OCI-LY7 (cell line): ENCODE measurements around the gene RASSF5. TPM values are rescaled to one million over a fixed set of nuclear protein-coding genes. Genes with fewer than 3 reads are reported as not detected.

Experiments used
- BruUV-seq: library from RNA; stranded (reverse); fragments of 400-500 nt; replicated peaks from 2 replicates; lab custom pipeline; 2021; lab: Mats Ljungman, UMichigan
- CTCF ChIA-PET: fragments of 300-600 bp; sonication (Branson Sonifier 250); formaldehyde crosslinking; loops from one replicate; lab custom pipeline; 2022; ENCODE audit warnings: antibody characterized with exemption; ENCODE audit not compliant: unreplicated experiment; lab: Charles Lee
- POLR2A ChIA-PET: fragments of 300-600 bp; sonication (Branson Sonifier 250); formaldehyde crosslinking; loops from one replicate; lab custom pipeline; 2022; ENCODE audit warnings: antibody characterized with exemption; lab: Charles Lee
- DNase-seq: peaks from one replicate; pipeline ENCODE4 v3.0.0-alpha.2; 2015; ENCODE audit warnings: low spot score
- H2AFZ ChIP-seq: fragments of 200-600 bp; sonication (generic), shearing (Covaris generic); 2 replicates; pipeline ENCODE4 v1.6.1; 2014; ENCODE audit warnings: mild to moderate bottlenecking, antibody characterized with exemption, low read length, moderate library complexity
- H3K27ac ChIP-seq: fragments of 200-600 bp; sonication (generic); 2 replicates; pipeline ENCODE4 v1.5.1; 2014; ENCODE audit warnings: mixed run types, low read depth, mild to moderate bottlenecking, moderate library complexity, low read length, inconsistent platforms; ENCODE audit not compliant: poor library complexity, severe bottlenecking
- H3K36me3 ChIP-seq: fragments of 200-600 bp; sonication (generic); 2 replicates; pipeline ENCODE4 v1.6.1; 2014; ENCODE audit warnings: mild to moderate bottlenecking, antibody characterized with exemption, low read length, moderate library complexity, mixed read lengths; ENCODE audit not compliant: insufficient read depth
- H3K4me1 ChIP-seq: fragments of 200-600 bp; sonication (generic); 2 replicates; pipeline ENCODE4 v1.5.1; 2014; ENCODE audit warnings: mild to moderate bottlenecking, low read length; ENCODE audit not compliant: insufficient read depth, poor library complexity, severe bottlenecking
- H3K4me2 ChIP-seq: fragments of 200-600 bp; sonication (generic); 2 replicates; pipeline ENCODE4 v1.6.1; 2014; ENCODE audit warnings: mild to moderate bottlenecking, low read length
- H3K4me3 ChIP-seq: fragments of 200-600 bp; sonication (generic); 2 replicates; pipeline ENCODE4 v1.5.1; 2014; ENCODE audit warnings: mild to moderate bottlenecking, low read depth, low read length; ENCODE audit not compliant: poor library complexity, severe bottlenecking
- H3K79me2 ChIP-seq: fragments of 200-600 bp; sonication (generic); 2 replicates; pipeline ENCODE4 v1.6.1; 2016; ENCODE audit warnings: low read depth, mild to moderate bottlenecking, low read length, moderate library complexity, mixed read lengths; ENCODE audit not compliant: insufficient read depth
- H3K9me2 ChIP-seq: fragments of 200-600 bp; sonication (generic); 2 replicates; pipeline ENCODE4 v1.6.1; 2016; ENCODE audit warnings: mild to moderate bottlenecking, low read length, mixed read lengths; ENCODE audit not compliant: insufficient read depth
- H3K9me3 ChIP-seq: fragments of 200-600 bp; sonication (generic); 2 replicates; pipeline ENCODE4 v1.6.1; 2014; ENCODE audit warnings: mild to moderate bottlenecking, mixed run types, low read length, mixed read lengths
- H4K20me1 ChIP-seq: fragments of 200-600 bp; sonication (generic); 2 replicates; pipeline ENCODE4 v1.6.1; 2014; ENCODE audit warnings: mild to moderate bottlenecking, antibody characterized with exemption, low read length, moderate library complexity, mixed read lengths; ENCODE audit not compliant: insufficient read depth
- CTCF ChIP-seq: fragments of 200-600 bp; sonication (generic); conservative IDR thresholded peaks from 2 replicates; pipeline ENCODE4 v1.5.1; 2014; ENCODE audit warnings: mild to moderate bottlenecking, antibody characterized with exemption, low read length, moderate library complexity, mixed read lengths
- EZH2phosphoT487 ChIP-seq: fragments of 200-600 bp; sonication (generic); IDR thresholded peaks from 2 replicates; pipeline ENCODE4 v1.6.1; 2018; ENCODE audit warnings: low read depth, borderline replicate concordance, mild to moderate bottlenecking, mixed run types, antibody characterized with exemption, low read length, moderate library complexity, mixed read lengths
- intact Hi-C: fragments of 100-400 bp; cut with micrococcal nuclease; formaldehyde crosslinking; loops from one replicate; pipeline ENCODE4 v1.10.0; 2022; ENCODE audit not compliant: unreplicated experiment
- total RNA-seq, 2 experiments: library from RNA; depleted of rRNA in 1 of 2; stranded (reverse); fragments of >200 nt in 1 of 2; shearing (Covaris generic) in 1 of 2; gene quantifications; 2 replicates each; pipeline ENCODE4 v1.2.3, GENCODE V29; 2014 to 2022

Gene RASSF5
- total RNA-seq, 2 experiments from 2014 or later: 19.8 to 25.7 TPM

DNA sequence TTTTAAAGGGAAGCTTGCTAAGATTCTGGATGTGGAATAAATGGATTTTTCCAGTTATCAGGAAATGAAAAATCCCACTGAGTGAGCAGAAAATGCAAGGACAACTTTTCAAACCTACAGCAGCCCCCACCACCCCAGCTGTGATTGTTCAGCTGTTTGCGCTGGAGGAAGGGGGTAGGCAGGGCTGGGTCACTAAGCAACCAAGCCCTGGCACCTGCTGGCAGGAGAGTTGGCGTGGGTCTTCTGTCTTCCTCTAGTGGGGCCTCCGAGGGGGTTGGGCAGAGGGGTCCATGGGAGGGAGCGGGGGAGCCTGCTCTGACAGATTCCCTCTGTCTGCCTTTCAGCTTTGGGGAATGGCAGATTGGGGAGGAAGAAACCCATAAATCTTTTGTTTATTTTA lies 59.7 kb downstream of the RASSF5 start:
- no peak overlapping the region for H2AFZ ChIP-seq
- H3K79me2 ChIP-seq: no peaks in the 10 kb centered on the region
- ChIA-PET POLR2A (interaction anchor here (0.7 to 1.5 kb wide), 3 partner anchors 11 to 53 kb away, joined by 3 to 6 read pairs (median 6); no protein-coding TSS in a partner anchor), CTCF (no interaction called here)
- H3K27ac ChIP-seq: no peak overlapping the region
- intact Hi-C loops: no loop called here
- no peak for DNase-seq
- no peak overlapping the region for H3K4me2 ChIP-seq
- H3K4me1 ChIP-seq: peaks cover 21% of the 10 kb centered on the region
- no TSS peak for BruUV-seq
- H3K4me3 ChIP-seq: no peak overlapping the region
- H3K9me3 ChIP-seq: no peaks in the 10 kb centered on the region
- no peaks in the 10 kb centered on the region for H3K9me2 ChIP-seq
- H4K20me1 ChIP-seq: no peaks in the 10 kb centered on the region
- peaks cover 3% of the 10 kb centered on the region; the same call in 1 of the 2 replicates for H3K36me3 ChIP-seq
- TF ChIP-seq CTCF: no peak
- no peak for TF ChIP-seq EZH2phosphoT487

GRCh38 chr1:206568256-206568655 lies 60.9 kb downstream of the RASSF5 start:
- TF ChIP-seq CTCF (no peak), EZH2phosphoT487 (no peak)
- intact Hi-C loops: no loop called here
- no peaks in the 10 kb centered on the region for H3K9me2 ChIP-seq
- H3K9me3 ChIP-seq: no peaks in the 10 kb centered on the region
- no peak overlapping the region for H3K27ac ChIP-seq
- no TSS peak for BruUV-seq
- H3K4me1 ChIP-seq: peaks cover 8% of the 10 kb centered on the region
- H2AFZ ChIP-seq: no peak overlapping the region
- POLR2A ChIA-PET: interaction anchor here (1.1 to 2.1 kb wide), 2 partner anchors 12 to 14 kb away, joined by 3 to 7 read pairs; no protein-coding TSS in a partner anchor
- CTCF ChIA-PET: no interaction called here
- H3K79me2 ChIP-seq: no peaks in the 10 kb centered on the region
- H4K20me1 ChIP-seq: no peaks in the 10 kb centered on the region
- H3K4me2 ChIP-seq: no peak overlapping the region
- H3K36me3 ChIP-seq: no peaks in the 10 kb centered on the region
- DNase-seq: no peak
- no peak overlapping the region for H3K4me3 ChIP-seq

DNA sequence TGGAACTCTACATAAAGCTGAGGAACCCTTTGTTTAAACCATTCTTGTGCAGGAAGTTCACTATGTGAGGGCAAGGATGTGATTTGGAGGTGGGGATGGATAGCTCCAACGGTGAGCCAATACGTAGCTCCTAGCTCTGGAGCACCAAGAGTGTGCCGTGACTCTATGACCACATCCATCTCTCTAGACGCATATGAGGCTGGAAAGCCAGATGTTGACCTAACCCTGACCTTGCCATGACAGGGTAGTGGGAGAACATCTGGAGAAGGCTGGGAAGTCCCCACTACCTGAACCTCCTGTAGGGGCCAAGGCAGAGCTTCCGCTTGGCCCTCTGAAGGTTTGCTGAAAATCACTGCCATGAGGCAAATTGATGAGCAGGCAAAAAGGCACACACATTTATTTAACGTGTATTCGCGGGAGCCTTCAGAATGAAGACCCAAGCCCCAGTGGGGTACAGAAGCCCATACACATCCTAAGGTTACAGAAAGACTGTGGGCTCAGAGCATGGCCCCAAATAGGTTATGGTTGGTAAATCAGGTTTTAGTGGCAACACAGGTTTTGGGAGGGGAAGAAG lies 61.5 kb downstream of the RASSF5 start:
- ChIA-PET CTCF (no interaction called here), POLR2A (interaction anchor here (2.1 kb wide), 1 partner anchor 11 kb away, joined by 7 read pairs; no protein-coding TSS in a partner anchor)
- intact Hi-C loops: no loop called here
- Histone ChIP-seq H3K36me3 (no peaks in the 10 kb centered on the region), H3K27ac (no peak overlapping the region), H3K4me2 (no peak overlapping the region), H3K9me3 (no peaks in the 10 kb centered on the region), H3K4me1 (peaks cover 2% of the 10 kb centered on the region), H4K20me1 (no peaks in the 10 kb centered on the region), H3K4me3 (no peak overlapping the region), H3K79me2 (no peaks in the 10 kb centered on the region), H3K9me2 (no peaks in the 10 kb centered on the region), H2AFZ (no peak overlapping the region)
- DNase-seq: no peak
- BruUV-seq: no TSS peak
- TF ChIP-seq EZH2phosphoT487 (no peak), CTCF (no peak)
